Vagina (tissue), 2 donors: ENCODE measurements around the gene CENPM.

Experiments used
- POLR2AphosphoS5 ChIP-seq, 2 donors: sonication (generic); formaldehyde crosslinking; IDR thresholded peaks; one replicate each; pipeline ENCODE4 v1.9.0; 2017; ENCODE audit warnings: antibody characterized with exemption in 2 of 2, mild to moderate bottlenecking in 2 of 2, low read depth in 1 of 2; ENCODE audit not compliant: insufficient read depth in 1 of 2
- TF ChIP-seq, protein P1 (sequence below), 3 experiments: fragments of 450-650 bp in 2 of 3; fragments of 200-600 bp in 1 of 3; sonication (generic) in 1 of 3; IDR thresholded peaks; one replicate each; pipeline ENCODE4 v1.5.1; 2017 to 2019; ENCODE audit warnings: antibody characterized with exemption in 3 of 3, mild to moderate bottlenecking in 2 of 3, moderate library complexity in 2 of 3

DNA sequence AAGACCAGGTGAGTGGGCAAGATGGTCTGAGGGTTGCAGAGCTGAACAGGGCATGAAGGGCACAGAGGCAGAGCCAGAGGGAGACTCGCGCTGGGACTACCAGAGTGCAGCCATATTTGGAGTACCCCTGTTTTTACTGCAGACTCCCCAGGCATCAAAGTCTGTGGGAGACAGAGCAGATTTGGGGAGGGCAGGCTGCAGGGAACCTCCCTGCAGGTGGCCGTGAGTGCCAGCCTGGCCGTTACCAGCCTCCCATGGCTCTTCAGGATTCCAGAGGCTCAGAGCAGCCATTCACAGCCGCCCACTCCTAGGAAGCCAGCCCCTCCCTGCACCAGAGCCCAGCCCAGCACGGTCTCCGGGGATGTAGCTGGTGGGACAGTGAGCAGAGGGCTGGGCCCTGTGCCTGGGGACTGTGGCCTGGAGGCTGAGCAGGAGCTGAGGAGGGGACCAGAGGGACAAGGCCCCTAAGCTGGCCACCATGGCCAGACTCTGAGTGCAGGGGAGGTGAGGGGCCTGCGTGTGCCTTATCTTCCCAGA is 22.2 kb upstream of the CENPM start, which contains the start of gene SEPTIN3:
- TF ChIP-seq, protein P1, sequence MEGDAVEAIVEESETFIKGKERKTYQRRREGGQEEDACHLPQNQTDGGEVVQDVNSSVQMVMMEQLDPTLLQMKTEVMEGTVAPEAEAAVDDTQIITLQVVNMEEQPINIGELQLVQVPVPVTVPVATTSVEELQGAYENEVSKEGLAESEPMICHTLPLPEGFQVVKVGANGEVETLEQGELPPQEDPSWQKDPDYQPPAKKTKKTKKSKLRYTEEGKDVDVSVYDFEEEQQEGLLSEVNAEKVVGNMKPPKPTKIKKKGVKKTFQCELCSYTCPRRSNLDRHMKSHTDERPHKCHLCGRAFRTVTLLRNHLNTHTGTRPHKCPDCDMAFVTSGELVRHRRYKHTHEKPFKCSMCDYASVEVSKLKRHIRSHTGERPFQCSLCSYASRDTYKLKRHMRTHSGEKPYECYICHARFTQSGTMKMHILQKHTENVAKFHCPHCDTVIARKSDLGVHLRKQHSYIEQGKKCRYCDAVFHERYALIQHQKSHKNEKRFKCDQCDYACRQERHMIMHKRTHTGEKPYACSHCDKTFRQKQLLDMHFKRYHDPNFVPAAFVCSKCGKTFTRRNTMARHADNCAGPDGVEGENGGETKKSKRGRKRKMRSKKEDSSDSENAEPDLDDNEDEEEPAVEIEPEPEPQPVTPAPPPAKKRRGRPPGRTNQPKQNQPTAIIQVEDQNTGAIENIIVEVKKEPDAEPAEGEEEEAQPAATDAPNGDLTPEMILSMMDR (IDR thresholded peaks at IDR 0.05), result no peak
- no peak for TF ChIP-seq POLR2AphosphoS5 (IDR thresholded peaks at IDR 0.05; ENCODE audit: insufficient read depth in 1 of 2, low read depth in 1 of 2)
